GM10266 (cell line): Measurements from ENCODE around the gene CTDSPL2.
"Not testable (repeated sequence)": the region's sequence is repeated elsewhere in the genome, so short reads cannot be mapped to it uniquely, and the experiment has no call there.

Source experiments
- DNase-seq: peaks from one replicate; pipeline ENCODE4 v3.0.0; 2012; ENCODE audit errors: extremely low spot score
- TF ChIP-seq, protein P1 (sequence below): IDR thresholded peaks from 2 replicates; pipeline ENCODE4 v1.5.1; 2012; ENCODE audit warnings: mild to moderate bottlenecking, low read depth; ENCODE audit not compliant: control insufficient read depth, insufficient read depth; ENCODE audit errors: missing control alignments

Gene CTDSPL2

DNA sequence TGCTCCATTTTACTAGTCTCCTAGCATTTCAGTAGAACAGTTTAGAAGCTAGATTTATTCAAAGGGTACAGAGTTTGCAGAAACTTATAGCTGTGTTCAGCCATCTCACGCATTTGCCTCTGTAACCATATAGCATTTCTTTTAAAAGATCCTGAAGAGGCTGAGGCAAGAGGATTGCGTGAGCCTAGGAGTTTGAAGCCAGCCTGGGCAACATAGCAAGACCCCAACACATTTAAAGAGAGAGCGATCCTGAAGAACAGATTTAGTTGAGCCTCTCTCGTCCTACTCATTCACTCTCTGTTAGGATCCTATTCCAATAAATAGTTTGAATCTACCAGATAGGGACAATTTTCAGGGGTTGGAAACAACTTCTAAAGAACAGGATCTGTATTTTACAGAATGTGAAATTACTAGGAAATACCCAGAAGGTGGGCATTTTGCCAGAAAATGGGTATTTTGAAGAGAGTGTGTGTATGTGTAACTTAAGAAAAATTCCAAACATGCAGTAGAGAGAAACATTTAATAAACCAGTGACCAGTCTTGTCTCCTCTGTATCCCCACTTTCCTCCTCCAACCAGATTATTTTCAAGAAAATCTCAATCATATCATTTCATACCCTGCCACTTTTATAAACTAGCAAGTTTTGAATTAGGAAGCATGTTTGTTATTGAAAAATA, 114.0 kb downstream of the CTDSPL2 start:
- no peak for DNase-seq
- TF ChIP-seq, protein P1, sequence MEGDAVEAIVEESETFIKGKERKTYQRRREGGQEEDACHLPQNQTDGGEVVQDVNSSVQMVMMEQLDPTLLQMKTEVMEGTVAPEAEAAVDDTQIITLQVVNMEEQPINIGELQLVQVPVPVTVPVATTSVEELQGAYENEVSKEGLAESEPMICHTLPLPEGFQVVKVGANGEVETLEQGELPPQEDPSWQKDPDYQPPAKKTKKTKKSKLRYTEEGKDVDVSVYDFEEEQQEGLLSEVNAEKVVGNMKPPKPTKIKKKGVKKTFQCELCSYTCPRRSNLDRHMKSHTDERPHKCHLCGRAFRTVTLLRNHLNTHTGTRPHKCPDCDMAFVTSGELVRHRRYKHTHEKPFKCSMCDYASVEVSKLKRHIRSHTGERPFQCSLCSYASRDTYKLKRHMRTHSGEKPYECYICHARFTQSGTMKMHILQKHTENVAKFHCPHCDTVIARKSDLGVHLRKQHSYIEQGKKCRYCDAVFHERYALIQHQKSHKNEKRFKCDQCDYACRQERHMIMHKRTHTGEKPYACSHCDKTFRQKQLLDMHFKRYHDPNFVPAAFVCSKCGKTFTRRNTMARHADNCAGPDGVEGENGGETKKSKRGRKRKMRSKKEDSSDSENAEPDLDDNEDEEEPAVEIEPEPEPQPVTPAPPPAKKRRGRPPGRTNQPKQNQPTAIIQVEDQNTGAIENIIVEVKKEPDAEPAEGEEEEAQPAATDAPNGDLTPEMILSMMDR: no peak

DNA sequence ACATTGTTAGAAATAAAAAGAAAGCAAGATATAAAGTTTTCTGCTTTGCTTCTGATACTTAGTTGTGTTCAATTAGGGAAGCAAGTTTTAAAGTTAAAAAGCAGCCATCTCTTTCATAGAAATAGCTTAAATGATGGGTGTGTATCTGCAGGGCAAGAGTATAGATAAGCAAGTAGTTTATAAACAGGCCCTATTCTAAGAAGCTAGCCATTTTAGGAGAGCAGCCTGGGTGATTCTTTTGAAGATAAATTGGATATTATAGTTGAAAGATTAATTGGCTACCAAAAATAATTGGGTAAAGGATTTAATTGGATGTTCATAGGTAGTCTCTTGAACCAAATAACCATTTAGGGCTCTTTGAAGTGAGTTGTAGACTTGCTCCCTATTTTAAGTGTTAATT, 115.2 kb downstream of the CTDSPL2 start:
- TF ChIP-seq, protein P1: no peak
- no peak for DNase-seq

DNA sequence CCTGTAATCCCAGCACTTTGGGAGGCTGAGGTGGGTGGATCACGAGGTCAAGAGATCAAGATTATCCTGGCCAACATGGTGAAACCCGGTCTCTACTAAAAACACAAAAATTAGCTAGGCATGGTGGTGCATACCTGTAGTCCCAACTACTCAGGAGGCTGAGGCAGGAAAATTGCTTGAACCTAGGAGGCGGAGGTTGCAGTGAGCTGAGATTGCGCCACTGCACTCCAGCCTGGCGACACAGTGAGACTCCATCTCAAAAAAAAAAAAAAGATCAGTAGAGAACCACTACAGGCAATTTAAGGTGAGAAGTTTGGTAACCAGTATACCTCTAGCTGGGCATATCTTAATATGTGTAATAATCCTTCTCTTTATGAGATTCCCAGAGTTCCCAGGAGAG, 117.3 kb downstream of the CTDSPL2 start:
- not testable (repeated sequence) for DNase-seq

DNA sequence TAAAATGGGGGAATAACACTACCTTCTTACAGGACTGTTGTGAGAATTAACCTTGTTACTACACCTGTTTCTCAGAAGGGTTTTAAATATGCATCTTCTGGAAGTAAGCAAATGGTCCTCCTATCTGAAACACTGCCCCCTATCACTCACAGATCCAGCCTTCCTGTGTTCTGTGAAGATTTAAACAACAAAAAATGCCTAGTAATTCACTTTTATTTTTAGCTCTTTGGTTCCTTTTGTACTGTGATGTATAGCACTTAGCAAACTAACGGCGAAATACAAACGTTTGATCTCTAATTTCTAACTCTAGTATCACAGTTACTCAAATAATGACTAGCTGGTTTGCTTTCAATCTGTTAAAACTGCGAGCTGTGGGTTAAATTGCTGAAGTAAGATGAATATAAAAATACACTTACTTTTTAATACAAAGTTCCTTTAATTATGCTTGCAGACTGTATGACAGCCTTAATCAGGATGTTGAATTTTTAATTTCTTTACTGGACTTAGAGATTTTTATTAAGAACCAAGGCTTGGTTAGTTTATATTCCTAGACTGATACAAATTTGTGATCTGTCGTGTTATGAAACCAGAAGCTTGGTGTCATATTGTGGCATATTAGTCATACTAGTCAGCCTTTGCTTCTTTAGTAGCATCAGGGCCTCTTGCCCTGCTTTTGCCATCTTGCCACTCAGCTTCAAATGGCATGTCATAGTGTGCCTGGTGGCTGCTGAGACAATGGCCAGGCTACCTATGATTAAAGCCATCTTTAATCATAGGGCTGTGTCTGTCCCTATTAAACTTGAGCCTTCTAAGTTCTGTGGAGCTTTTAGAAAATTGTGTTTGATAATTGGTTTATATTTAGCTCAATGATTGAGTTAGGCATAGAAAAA, 118.7 kb downstream of the CTDSPL2 start:
- TF ChIP-seq, protein P1: peak; percentile 47
- peak; percentile 29 for DNase-seq

DNA sequence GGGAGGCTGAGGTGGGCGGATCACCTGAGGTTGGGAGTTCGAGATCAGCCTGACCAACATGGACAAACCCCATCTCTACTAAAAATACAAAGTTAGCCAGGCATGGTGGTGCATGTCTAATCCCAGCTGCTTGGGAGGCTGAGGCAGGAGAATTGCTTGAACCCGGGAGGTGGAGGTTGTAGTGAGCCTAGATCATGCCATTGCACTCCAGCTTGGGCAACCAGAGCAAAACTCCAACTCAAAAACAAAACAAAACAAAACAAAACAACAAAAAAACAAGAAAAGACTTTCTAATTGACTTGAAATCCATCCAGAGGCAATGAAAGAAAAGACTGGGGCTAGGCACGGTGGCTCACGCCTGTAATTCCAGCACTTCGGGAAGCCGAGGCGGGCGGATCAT, 121.7 kb downstream of the CTDSPL2 start:
- DNase-seq: not testable (repeated sequence)

DNA sequence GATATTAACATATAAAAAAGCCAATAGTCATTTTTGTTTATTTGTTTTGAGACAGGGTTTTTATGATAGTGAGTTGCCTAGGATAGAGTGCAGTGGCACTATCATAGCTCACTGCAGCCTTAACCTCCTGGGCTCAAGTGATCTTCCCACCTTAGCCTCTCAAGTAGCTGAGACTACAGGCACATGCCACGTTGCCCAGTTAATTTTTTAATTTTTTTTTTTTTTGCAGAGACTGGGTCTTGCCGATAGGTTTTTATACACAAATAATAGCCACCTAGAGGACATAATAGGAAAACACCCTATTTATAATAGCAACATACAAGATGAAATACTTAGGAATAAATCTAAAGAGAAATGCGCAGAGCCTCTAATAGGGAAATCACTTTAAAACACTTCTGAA, 122.8 kb downstream of the CTDSPL2 start:
- no peak for DNase-seq
- TF ChIP-seq, protein P1: no peak

DNA sequence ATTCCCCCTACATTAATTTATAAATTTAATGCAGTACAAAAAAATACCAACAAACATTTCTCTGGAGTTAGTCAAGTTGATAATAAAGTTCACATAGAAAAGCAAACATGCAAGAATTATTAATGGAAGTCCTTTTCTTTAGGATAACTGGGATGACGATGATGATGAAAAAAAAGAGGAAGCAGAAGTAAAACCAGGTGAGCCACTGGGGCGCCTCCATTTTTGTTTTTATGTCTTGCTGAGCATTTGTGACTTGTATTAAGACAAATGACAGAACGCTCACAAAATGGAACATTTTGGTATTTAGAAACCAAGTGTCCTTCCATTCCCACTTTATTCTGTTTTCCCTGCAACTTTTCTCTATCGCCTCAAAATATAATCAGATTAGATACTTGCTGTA, 123.3 kb downstream of the CTDSPL2 start:
- TF ChIP-seq, protein P1: no peak

DNA sequence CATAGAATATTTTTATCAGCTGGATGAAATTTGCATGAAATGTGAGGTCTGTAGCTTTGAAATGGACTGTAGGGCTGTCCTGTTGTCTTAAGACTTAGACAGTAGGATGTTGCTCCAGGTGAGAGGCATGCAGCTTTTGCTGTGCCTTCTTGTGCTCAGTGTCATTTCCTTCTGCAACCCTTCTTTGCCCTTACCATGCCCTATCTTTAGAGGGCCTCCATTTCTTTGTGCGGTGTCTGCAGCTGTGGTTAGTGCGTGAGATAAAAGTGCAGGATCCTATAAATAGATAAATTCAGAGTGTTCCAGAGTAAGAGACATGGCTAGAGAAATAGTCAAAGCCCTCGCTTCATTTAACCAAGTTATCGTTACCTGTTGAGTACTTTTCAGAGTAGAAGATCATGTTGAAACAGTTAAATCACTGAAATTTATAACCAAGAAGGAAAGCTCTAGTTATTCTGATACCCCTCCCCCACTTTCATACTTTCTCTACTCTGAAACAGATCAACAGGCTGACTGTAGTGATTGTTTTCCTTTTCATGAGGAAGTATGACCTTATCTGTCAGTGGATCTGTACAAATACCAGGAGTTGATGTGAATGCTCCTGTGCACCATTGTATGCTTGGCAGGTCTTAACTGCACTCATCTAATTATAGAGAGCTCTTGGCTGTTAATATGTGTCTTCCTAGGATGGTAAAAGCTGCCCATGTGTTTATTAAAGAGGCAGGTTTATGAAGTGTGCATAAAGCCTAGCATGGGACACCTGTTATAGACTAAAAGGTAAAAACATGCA, 127.7 kb downstream of the CTDSPL2 start:
- TF ChIP-seq, protein P1: no peak
- DNase-seq: no peak

More for the DNA sequence above, 123.3 kb downstream of the CTDSPL2 start:
- DNase-seq: no peak

DNA sequence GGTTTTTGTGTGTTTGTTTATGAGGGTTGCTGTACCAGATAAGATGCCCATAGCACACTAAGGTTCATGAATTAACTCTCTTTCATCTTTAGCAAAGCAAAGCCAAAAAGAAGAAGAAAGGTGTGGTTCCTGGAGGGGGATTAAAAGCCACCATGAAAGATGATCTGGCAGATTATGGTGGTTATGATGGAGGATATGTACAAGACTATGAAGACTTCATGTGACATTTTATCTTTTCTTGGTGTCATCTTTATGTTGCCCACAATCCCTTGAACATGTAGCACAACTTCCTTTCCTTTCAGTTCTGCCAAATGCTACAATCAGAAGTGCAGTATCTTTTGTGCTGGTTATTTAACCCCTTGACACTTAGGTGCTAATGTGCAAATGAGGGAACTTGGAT, 133.5 kb downstream of the CTDSPL2 start:
- DNase-seq: not testable (repeated sequence)
